MV-4-11 (cell line): Measurements from ENCODE around the gene SLC37A3.

Experiments used
- DNase-seq: peaks from one replicate; lab custom pipeline; 2025; lab: John Stamatoyannopoulos, UW

Gene SLC37A3

GRCh38 chr7:140400381-140400780 is 2.1 kb upstream of the SLC37A3 start:
- peak; percentile 6 for DNase-seq

- no peak for DNase-seq
These were observed 491 bp upstream of the SLC37A3 start for GRCh38 chr7:140398821-140399220.

GRCh38 chr7:140393756-140394306 is 4.5 kb downstream of the SLC37A3 start:
- no peak for DNase-seq

GRCh38 chr7:140391634-140392033 is 6.7 kb downstream of the SLC37A3 start:
- no peak for DNase-seq

GRCh38 chr7:140390466-140391190 is 7.7 kb downstream of the SLC37A3 start:
- peak; percentile 86 for DNase-seq

- DNase-seq: no peak
These were observed 8.3 kb downstream of the SLC37A3 start for GRCh38 chr7:140390034-140390433.

GRCh38 chr7:140389445-140389844 is 8.9 kb downstream of the SLC37A3 start:
- no peak for DNase-seq

- DNase-seq: no peak
These were observed 13.3 kb downstream of the SLC37A3 start for GRCh38 chr7:140384894-140385545.

- DNase-seq: no peak
These were observed 14.2 kb downstream of the SLC37A3 start for GRCh38 chr7:140383954-140384713.

GRCh38 chr7:140375892-140376730 is 22.2 kb downstream of the SLC37A3 start:
- no peak for DNase-seq

GRCh38 chr7:140375323-140375722 is 23.0 kb downstream of the SLC37A3 start:
- no peak for DNase-seq

GRCh38 chr7:140369294-140369693 is 29.0 kb downstream of the SLC37A3 start:
- no peak for DNase-seq

GRCh38 chr7:140367528-140367927 is 30.8 kb downstream of the SLC37A3 start:
- DNase-seq: no peak

GRCh38 chr7:140364819-140365218 is 33.5 kb downstream of the SLC37A3 start:
- peak; percentile 24 for DNase-seq

GRCh38 chr7:140360697-140361229 is 37.6 kb downstream of the SLC37A3 start:
- no peak for DNase-seq

GRCh38 chr7:140358412-140359051 is 39.8 kb downstream of the SLC37A3 start:
- peak; percentile 59 for DNase-seq

GRCh38 chr7:140358024-140358411 is 40.3 kb downstream of the SLC37A3 start:
- no peak for DNase-seq

GRCh38 chr7:140350056-140350455 is 48.3 kb downstream of the SLC37A3 start:
- DNase-seq: no peak

- DNase-seq: no peak
These were observed 49.1 kb downstream of the SLC37A3 start for GRCh38 chr7:140349144-140349771.

- DNase-seq: no peak
These were observed 50.0 kb downstream of the SLC37A3 start for GRCh38 chr7:140348161-140348849.
